GM23338 (cell line): Measurements from ENCODE around the gene RSPH10B.
"Not testable (repeated sequence)": the region's sequence is repeated elsewhere in the genome, so short reads cannot be mapped to it uniquely, and the experiment has no call there.

Source experiments
- CREB1 ChIP-seq: fragments of 250-450 bp; sonication (Bioruptor Pico); IDR thresholded peaks from 2 replicates; pipeline ENCODE4 v1.5.0; 2020; ENCODE audit warnings: low read depth, mild to moderate bottlenecking, moderate library complexity
- EZH2 ChIP-seq: fragments of 200-600 bp; sonication (generic); IDR thresholded peaks from one replicate; pipeline ENCODE4 v1.8.0; 2017; ENCODE audit warnings: antibody characterized with exemption, mild to moderate bottlenecking, low read depth; ENCODE audit not compliant: unreplicated experiment
- EZH2phosphoT487 ChIP-seq: fragments of 200-600 bp; sonication (generic); IDR thresholded peaks from one replicate; pipeline ENCODE4 v1.8.1; 2018; ENCODE audit warnings: antibody characterized with exemption; ENCODE audit not compliant: unreplicated experiment
- JUNB ChIP-seq: IDR thresholded peaks from one replicate; pipeline ENCODE4 v1.6.1; 2016; ENCODE audit warnings: antibody characterized with exemption; ENCODE audit not compliant: unreplicated experiment
- POLR2AphosphoS5 ChIP-seq: IDR thresholded peaks from 2 replicates; pipeline ENCODE4 v1.6.1; 2016; ENCODE audit warnings: antibody characterized with exemption, low read depth
- ZNF331 ChIP-seq: fragments of 250-450 bp; sonication (Bioruptor Pico); IDR thresholded peaks from 2 replicates; pipeline ENCODE4 v1.5.0; 2020; ENCODE audit warnings: low read depth, mild to moderate bottlenecking, moderate library complexity
- TF ChIP-seq, protein P1 (sequence below), 2 experiments: fragments of 200-600 bp in 1 of 2; sonication (generic) in 1 of 2; conservative IDR thresholded peaks; 2 replicates each; pipeline versions ENCODE4 v1.5.1 to v1.6.1; 2016 to 2017; ENCODE audit warnings: antibody characterized with exemption in 2 of 2, low read depth in 2 of 2, mild to moderate bottlenecking in 2 of 2, moderate library complexity in 1 of 2
- TF ChIP-seq, protein P2 (sequence below): IDR thresholded peaks from one replicate; pipeline ENCODE4 v1.6.1; 2018; ENCODE audit warnings: antibody characterized with exemption; ENCODE audit not compliant: unreplicated experiment
- TF ChIP-seq, protein P3 (sequence below): IDR thresholded peaks from 2 replicates; pipeline ENCODE4 v1.6.1; 2016; ENCODE audit warnings: antibody characterized with exemption

DNA sequence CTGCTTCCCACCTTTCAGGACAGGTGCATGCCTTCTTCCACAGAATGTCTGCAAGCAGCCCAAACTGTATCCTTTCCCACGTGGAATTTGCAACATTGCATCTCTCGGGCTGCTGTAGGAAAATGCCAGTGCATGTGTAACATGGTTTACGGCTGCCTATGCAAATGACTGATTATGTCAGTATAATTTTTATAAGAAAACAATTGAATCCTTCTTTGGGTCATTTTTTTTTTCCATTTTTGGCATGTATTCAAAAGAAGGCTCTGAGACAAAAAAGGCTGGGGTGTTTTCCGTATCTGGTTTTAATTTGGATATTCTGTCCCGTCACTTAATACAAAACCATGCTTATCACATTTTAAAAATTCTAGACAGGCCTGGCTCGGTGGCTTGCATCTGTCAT is 90.4 kb downstream of the RSPH10B start:
- TF ChIP-seq, protein P1, sequence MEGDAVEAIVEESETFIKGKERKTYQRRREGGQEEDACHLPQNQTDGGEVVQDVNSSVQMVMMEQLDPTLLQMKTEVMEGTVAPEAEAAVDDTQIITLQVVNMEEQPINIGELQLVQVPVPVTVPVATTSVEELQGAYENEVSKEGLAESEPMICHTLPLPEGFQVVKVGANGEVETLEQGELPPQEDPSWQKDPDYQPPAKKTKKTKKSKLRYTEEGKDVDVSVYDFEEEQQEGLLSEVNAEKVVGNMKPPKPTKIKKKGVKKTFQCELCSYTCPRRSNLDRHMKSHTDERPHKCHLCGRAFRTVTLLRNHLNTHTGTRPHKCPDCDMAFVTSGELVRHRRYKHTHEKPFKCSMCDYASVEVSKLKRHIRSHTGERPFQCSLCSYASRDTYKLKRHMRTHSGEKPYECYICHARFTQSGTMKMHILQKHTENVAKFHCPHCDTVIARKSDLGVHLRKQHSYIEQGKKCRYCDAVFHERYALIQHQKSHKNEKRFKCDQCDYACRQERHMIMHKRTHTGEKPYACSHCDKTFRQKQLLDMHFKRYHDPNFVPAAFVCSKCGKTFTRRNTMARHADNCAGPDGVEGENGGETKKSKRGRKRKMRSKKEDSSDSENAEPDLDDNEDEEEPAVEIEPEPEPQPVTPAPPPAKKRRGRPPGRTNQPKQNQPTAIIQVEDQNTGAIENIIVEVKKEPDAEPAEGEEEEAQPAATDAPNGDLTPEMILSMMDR (conservative IDR thresholded peaks at IDR 0.05; ENCODE audit: low read depth in 2 of 2), result not testable (repeated sequence)
- not testable (repeated sequence) for TF ChIP-seq POLR2AphosphoS5; JUNB; EZH2; EZH2phosphoT487; ZNF331 (CRISPR knock-in tag); CREB1 (CRISPR knock-in tag)
- TF ChIP-seq, protein P2, sequence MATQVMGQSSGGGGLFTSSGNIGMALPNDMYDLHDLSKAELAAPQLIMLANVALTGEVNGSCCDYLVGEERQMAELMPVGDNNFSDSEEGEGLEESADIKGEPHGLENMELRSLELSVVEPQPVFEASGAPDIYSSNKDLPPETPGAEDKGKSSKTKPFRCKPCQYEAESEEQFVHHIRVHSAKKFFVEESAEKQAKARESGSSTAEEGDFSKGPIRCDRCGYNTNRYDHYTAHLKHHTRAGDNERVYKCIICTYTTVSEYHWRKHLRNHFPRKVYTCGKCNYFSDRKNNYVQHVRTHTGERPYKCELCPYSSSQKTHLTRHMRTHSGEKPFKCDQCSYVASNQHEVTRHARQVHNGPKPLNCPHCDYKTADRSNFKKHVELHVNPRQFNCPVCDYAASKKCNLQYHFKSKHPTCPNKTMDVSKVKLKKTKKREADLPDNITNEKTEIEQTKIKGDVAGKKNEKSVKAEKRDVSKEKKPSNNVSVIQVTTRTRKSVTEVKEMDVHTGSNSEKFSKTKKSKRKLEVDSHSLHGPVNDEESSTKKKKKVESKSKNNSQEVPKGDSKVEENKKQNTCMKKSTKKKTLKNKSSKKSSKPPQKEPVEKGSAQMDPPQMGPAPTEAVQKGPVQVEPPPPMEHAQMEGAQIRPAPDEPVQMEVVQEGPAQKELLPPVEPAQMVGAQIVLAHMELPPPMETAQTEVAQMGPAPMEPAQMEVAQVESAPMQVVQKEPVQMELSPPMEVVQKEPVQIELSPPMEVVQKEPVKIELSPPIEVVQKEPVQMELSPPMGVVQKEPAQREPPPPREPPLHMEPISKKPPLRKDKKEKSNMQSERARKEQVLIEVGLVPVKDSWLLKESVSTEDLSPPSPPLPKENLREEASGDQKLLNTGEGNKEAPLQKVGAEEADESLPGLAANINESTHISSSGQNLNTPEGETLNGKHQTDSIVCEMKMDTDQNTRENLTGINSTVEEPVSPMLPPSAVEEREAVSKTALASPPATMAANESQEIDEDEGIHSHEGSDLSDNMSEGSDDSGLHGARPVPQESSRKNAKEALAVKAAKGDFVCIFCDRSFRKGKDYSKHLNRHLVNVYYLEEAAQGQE, result not testable (repeated sequence)
- TF ChIP-seq, protein P3, sequence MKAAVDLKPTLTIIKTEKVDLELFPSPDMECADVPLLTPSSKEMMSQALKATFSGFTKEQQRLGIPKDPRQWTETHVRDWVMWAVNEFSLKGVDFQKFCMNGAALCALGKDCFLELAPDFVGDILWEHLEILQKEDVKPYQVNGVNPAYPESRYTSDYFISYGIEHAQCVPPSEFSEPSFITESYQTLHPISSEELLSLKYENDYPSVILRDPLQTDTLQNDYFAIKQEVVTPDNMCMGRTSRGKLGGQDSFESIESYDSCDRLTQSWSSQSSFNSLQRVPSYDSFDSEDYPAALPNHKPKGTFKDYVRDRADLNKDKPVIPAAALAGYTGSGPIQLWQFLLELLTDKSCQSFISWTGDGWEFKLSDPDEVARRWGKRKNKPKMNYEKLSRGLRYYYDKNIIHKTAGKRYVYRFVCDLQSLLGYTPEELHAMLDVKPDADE, result not testable (repeated sequence)
